HG03378 (cell line): ENCODE data around the gene ECI2.

ENCODE experiments used
- ATAC-seq: cut with Tn5 transposase; IDR thresholded peaks from one replicate; pipeline ENCODE4 v1.9.1; 2021; ENCODE audit warnings: mild to moderate bottlenecking, moderate library complexity; ENCODE audit not compliant: unreplicated experiment

The ECI2 gene

DNA sequence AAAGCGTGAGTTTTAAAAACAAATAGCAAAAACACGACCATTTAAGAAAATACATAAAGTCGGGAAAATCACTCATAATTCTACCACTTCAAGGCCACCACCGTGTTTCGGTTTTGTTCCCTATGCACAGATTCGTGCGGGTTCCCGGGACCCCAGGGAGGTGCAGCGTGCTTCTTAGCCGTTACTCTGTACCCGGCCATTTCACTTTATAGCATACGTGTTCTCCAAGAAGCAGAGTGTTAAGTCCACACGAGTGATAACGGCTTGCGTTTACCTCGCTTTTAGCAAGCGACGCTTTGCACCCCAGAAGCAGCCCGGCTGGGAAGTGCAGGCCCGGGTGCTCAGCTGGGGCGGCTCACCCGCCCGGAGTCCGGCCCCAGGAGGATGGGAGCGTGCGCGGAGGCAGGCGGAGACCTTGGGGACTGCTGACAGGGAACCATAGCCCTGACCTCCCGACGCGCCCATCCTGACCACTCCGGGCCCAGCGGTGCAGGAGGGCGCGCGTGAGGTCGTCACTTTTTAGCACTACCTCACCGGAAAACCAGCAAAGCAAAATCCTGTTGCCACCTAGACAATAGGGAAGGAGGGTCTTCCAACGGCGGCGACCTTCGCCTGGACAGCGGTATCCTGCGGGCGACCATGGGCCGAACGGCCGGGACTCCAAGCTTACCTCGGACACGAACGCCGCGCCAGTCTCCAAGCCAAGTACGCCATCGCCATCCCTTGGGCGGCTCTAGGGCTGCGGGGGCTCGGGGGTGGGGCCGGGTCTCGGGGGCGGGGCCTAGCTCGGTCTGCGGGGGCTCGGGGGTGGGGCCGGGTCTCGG, at the start of gene ECI2:
Gene ECI2, minus strand, starts transcription at position 735 of the 824 bp plus-strand sequence. Its CDS starts 15 bp downstream, at position 720.
- ATAC-seq, result peak; percentile 43

- no peak for ATAC-seq
These were observed 45.4 kb upstream of the ECI2 start for GRCh38 chr6:4180652-4181255.

DNA sequence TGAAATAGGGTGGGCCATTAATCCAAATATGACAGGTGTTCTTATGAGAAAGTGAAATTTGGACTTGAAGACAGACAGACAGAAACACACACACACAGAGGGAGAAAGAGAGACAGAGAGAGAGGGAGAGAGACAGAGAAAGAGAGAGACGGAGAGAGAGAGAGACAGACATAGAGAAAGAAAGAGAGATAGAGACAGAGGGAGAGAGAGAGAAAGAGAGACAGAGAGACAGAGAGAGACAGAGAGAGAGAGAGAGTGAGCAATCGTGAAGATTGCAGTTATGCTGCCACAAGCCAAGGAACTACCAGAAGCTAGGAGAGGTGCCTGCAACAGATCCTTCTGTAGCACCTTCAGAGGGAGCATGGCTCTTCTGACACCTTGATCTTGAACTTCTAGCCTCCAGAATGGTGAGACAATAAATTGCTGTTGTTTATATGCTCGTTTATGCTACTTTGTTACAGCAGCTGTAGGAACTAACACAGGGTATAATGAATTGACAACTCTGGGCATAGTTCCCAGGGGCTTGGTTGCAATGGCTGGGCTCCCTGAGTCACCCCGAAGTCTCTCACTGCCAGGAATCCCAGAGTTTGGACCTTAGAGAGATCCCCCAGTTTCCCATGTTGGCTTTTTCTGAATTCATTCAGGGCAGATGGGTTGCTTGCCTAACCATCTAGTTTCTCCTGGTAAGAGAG, 44.7 kb upstream of the ECI2 start:
- ATAC-seq, result no peak

DNA sequence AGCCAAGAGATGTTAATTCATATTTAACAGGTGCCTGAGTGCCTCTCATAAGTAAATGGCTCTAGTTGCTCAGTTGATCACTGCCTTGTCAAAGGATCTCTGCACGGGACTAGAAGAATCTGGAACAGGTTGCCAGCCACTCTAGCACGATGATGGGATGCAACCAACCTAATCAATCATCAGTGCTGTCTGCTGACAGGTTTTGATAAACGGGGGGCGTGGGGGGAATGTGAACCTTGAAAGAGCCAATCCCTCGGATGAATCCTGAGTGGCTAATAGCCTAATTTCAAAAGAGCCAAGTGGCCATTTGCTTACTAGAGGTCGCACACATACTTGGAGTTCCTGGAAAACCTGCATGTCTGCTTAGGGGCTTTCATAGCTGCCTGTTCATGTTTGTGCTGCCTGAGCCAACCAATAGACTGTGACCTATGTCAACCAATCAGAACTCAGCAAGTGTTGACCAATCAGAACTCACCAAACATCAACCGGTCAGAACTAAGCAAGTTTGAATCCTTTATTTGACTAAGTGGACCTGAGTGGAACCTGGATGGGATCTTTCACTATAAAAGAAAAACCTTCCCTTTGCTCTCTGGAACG, 43.5 kb upstream of the ECI2 start:
- ATAC-seq, result no peak

- no peak for ATAC-seq
These were observed 41.5 kb upstream of the ECI2 start for GRCh38 chr6:4176907-4177306.

DNA sequence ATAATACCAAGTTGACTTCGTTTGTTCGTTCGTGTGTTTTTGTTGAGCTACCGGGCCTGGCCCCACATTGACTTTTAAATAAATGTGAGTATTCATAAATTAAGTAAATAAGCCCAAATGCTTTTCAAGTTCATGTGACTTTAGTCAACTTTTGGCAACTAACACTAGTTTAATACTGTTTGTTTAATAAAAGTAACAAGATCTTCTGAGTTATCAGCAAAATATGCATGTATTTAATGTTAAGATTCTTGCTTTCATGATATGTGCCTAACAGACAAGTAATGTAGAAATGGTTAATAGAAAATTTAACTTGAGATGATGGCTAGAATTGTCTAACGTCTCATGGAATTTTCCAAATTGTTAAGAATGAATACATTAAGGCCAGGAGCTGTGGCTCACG, 38.7 kb upstream of the ECI2 start:
- ATAC-seq, result no peak

DNA sequence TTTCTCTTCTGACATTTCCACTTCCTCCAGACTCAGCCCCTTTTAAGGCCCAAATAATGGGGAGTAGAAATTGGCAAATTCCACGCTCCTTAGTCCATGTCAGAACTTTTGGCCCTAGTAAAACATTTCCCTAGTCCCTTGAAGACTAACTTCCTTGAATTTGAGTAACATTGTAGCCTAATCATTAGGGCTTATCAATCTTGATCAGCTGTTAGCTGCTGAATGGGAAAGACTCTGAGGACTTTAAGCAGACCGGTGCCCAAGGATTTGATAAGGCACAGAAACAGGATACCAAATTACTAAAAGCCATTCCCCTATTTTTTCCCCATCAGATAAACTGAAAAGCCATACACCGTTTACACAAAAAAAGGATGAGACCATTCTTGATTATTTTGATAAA, 37.0 kb upstream of the ECI2 start:
- ATAC-seq, result no peak

DNA sequence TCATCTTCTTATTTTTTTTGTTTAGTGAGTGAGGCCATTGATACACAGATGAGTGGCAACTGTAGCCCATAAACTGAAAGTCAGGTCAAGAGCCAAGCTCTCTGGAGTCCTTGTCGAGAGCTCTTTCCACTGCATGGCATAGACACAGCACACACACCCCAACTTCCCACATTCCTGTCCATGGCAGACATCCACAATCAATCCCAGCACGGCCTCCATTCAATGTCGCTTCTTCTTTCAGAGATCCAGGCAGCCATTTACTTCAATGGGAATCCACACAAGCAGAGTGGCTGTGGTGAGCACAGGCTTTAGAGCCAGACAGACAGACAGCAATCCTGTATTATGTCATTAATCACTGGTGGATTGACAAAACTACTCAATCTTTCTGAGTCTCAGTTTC, 34.9 kb upstream of the ECI2 start:
- no peak for ATAC-seq

DNA sequence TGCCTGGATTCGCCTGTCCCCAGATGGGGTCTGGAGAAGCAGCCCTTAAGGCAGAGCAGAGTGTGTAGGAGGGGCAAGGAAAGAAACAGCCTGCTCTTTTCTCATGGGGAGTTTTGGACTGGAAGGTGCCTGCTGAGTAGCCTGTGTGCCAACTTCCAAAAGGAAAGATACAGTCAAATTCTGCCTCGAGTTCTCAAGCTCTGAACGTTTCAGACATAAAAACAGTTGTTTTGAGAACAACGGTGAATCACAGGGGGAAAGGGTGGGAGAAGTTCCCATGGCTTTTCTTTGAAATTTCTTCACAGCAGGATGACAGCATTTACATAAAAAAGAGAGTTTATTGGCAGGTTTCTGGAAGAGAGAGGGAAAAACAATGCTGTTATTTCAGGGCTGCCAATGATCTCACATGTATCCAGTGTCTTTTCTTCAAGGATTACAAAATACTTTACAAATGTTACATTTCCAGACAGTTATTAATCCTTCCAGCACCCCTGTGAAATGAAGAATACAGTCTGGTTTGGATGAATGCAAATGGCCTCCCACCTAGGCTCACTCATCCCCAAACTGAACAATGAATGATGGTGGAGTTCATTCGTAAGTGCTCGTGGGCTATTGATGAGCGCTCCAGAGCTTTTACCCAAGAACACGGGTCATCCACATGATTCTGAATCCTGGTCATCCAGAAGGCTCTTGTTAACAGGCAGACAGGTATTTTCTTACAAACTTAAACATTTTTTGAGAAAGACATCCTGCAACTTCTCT, 33.8 kb upstream of the ECI2 start:
- no peak for ATAC-seq

GRCh38 chr6:4167833-4168232, 32.5 kb upstream of the ECI2 start:
- no peak for ATAC-seq

DNA sequence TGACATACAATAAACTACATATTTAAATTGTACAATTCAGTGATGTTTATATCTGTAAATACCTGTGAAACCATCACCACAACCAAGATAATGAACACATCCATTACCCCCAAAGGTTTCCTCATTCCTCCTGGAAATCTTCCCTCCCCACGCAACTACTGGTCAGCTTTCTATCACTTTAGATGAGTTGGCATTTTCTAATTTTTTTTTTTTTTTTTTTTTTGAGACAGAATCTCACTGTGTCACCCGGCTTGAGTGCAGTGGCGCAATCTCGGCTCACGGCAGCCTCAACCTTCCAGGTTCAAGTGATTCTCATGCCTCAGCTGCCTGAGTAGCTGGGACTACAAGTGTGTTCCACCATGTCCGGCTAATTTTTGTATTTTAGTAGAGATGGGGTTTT, 31.7 kb upstream of the ECI2 start:
- ATAC-seq, result no peak

DNA sequence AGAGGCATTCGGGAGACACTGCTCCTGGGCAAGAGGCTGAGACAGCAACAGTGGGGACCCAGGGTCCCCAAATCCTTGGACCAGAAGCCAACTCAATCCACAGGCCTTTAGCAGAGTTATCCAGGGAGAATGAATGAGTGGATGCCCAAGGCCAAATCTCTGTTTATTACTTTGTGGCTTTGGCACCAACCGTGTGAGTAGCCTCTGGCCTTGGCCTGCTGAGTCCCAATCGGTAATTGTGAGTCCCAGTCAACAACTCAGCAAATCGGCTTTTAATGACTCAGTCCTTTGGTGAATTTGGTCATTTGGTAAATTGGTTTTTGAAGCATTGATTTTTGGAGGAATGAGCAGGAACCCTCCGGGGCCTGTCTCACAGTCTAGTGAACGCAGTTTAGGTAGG, 29.1 kb upstream of the ECI2 start:
- ATAC-seq, result no peak

DNA sequence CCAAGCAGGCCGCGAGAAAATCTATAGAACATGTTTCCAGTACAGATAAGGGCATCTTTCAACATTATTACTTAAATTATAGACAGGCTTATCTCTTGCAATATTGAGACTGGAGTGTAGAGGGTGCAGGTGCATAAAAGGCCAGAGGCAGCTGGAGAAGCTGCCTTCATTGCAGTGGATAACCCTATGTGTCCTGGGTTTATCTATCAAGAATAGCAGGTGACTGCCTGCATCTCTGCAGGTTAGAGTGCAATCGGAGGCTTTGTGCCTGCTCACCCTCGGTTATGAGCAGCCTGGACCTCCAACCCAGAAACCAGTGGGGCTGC, 28.7 kb upstream of the ECI2 start:
- no peak for ATAC-seq

- no peak for ATAC-seq
These were observed 28.2 kb upstream of the ECI2 start for GRCh38 chr6:4163408-4164116.

- ATAC-seq, result no peak
These were observed 27.0 kb upstream of the ECI2 start for GRCh38 chr6:4162370-4162769.

- no peak for ATAC-seq
These were observed 24.1 kb upstream of the ECI2 start for GRCh38 chr6:4159491-4159890.

DNA sequence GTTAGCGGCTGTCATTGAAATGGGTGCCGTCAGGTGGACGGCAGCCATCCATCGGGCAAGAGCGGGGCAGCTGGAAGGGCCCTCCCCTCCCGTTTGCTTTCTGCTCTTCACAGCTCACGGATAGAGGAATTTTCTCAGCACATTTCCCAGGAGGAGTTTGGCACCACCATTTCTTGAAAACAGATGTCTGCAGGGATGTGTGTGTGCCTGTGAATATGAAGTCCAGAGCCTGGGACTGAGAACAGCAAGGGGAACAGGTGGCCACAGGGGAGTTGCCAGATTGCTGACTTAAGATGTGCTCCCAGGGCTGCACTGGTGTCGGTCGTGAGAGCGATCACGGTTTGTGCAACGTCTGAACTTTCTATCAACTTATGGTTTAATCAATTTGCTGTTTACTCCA, 22.1 kb upstream of the ECI2 start:
- ATAC-seq, result no peak

DNA sequence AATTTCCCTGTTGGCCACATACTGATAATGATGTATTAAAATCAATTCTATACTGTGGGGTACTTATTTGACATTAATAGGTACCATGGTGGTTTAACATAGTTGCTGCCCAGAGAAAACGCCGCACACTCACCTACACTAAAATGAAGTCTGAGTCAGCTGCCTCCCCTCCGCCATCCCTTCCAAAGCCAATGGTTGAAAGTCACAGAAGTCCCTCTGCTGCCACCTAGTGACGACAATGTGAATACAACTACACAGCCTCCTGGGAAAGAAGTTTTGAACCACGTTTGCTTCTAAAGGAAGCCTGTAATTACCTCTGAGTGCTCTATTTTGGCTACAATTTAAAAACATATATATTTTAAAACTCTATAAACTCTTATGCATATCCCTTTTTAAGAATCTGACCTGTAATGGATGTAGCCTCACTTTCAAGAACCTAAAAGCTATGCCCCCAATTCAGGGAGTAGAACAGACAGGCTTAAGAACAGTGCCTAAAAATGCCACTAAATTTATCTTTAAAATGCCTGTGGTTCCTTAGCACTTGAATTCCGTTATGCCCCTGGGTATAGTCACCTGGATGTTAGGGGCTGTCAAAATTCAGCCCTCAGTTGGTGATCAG, 20.6 kb upstream of the ECI2 start:
- peak; percentile 72 for ATAC-seq

DNA sequence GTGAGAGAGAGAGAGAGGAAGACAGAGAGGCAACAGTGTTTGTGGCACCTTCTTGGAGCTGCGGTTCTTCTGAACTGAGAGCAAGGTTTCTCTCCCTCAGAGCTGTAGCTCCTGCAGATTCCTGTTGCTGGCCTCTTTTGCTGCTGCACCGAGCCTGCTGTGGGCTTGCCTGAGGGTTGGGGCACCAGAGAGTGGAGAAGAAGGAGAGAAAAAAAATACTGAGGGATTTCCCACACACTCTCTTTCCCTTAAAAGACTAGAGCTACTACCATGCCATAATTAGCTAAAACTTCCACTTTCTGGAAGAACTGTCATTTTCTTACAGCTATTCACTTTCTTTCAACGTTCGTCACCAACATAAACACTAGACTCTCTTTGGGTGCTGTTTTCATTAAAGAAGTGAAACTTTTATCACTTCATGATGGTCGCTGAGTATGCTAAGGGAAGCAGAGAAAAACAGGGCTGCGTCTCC, 18.2 kb upstream of the ECI2 start:
- peak; percentile 71 for ATAC-seq

GRCh38 chr6:4145083-4145482, 9.7 kb upstream of the ECI2 start:
- ATAC-seq, result no peak
